Globus pallidus (tissue), 1 donor: ENCODE measurements around the gene ARMH3.
"Not testable (repeated sequence)": the region's sequence is repeated elsewhere in the genome, so short reads cannot be mapped to it uniquely, and the experiment has no call there.

Experiments
- DNase-seq: peaks from one replicate; pipeline ENCODE4 v3.0.0-alpha.2; 2015; ENCODE audit warnings: low spot score

ARMH3 gene

GRCh38 chr10:102045292-102045691, 10.7 kb downstream of the ARMH3 start:
- no peak for DNase-seq

- DNase-seq: no peak
Measured at GRCh38 chr10:102040305-102041050, 15.5 kb downstream of the ARMH3 start.

- no peak for DNase-seq
Measured at GRCh38 chr10:102038410-102038809, 17.6 kb downstream of the ARMH3 start.

GRCh38 chr10:102035807-102036206, 20.2 kb downstream of the ARMH3 start:
- DNase-seq: not testable (repeated sequence)

- DNase-seq: no peak
Measured at GRCh38 chr10:102033787-102034186, 22.2 kb downstream of the ARMH3 start.

GRCh38 chr10:102027261-102027660, 28.7 kb downstream of the ARMH3 start:
- DNase-seq: no peak

- DNase-seq: peak; percentile 11
Measured at GRCh38 chr10:102024799-102025198, 31.2 kb downstream of the ARMH3 start.

- no peak for DNase-seq
Measured at GRCh38 chr10:102020938-102021337, 35.0 kb downstream of the ARMH3 start.

- DNase-seq: no peak
Measured at GRCh38 chr10:102017295-102017694, 38.7 kb downstream of the ARMH3 start.

- DNase-seq: no peak
Measured at GRCh38 chr10:102016416-102016815, 39.6 kb downstream of the ARMH3 start.

- DNase-seq: peak; percentile 15
Measured at GRCh38 chr10:102010961-102011360, 45.0 kb downstream of the ARMH3 start.

GRCh38 chr10:102009801-102010425, 46.1 kb downstream of the ARMH3 start:
- peak; percentile 76 for DNase-seq

GRCh38 chr10:102007796-102008195, 48.2 kb downstream of the ARMH3 start:
- DNase-seq: no peak

- DNase-seq: not testable (repeated sequence)
Measured at GRCh38 chr10:102007031-102007430, 48.9 kb downstream of the ARMH3 start.

- no peak for DNase-seq
Measured at GRCh38 chr10:102004376-102004775, 51.6 kb downstream of the ARMH3 start.

- no peak for DNase-seq
Measured at GRCh38 chr10:102003541-102003940, 52.4 kb downstream of the ARMH3 start.

- DNase-seq: no peak
Measured at GRCh38 chr10:102001435-102002068, 54.4 kb downstream of the ARMH3 start.

GRCh38 chr10:101997803-101998202, 58.2 kb downstream of the ARMH3 start:
- DNase-seq: no peak

GRCh38 chr10:101995451-101996063, 60.4 kb downstream of the ARMH3 start:
- no peak for DNase-seq

GRCh38 chr10:101993651-101994200, 62.2 kb downstream of the ARMH3 start:
- no peak for DNase-seq

- DNase-seq: no peak
Measured at GRCh38 chr10:101993221-101993620, 62.8 kb downstream of the ARMH3 start.

- DNase-seq: no peak
Measured at GRCh38 chr10:101987136-101987535, 68.8 kb downstream of the ARMH3 start.

- DNase-seq: no peak
Measured at GRCh38 chr10:101986624-101986971, 69.4 kb downstream of the ARMH3 start.
